Transverse colon (tissue), 4 donors: ENCODE measurements around the gene OR6S1. TPM values are rescaled to one million over a fixed set of nuclear protein-coding genes. Genes with fewer than 3 reads are reported as not detected.

Experiments
- DNase-seq: peaks from one replicate; pipeline ENCODE4 v3.0.0-alpha.2; 2019
- H3K27ac ChIP-seq, 4 donors: fragments of 200-600 bp; sonication (generic); 2 replicates each; pipeline ENCODE4 v1.5.1; 2016 to 2018; ENCODE audit warnings: inconsistent platforms in 4 of 4
- H3K27me3 ChIP-seq: fragments of 200-600 bp; sonication (generic); 2 replicates; pipeline ENCODE4 v1.5.1; 2017; ENCODE audit warnings: inconsistent platforms
- H3K36me3 ChIP-seq, 4 donors: fragments of 200-600 bp; sonication (generic); 2 replicates each; pipeline ENCODE4 v1.5.1; 2017 to 2019; ENCODE audit warnings: inconsistent platforms in 4 of 4
- H3K4me1 ChIP-seq, 4 donors: fragments of 200-600 bp; sonication (generic); 2 replicates each; pipeline ENCODE4 v1.5.1; 2017 to 2020; ENCODE audit warnings: inconsistent platforms in 4 of 4
- H3K4me3 ChIP-seq, 4 donors: fragments of 200-600 bp; sonication (generic); 1 replicate in 1 of 4; 2 replicates in 3 of 4; pipeline versions ENCODE4 v1.5.1 to v1.6.1; 2017 to 2019; ENCODE audit warnings: inconsistent platforms in 4 of 4
- H3K9me3 ChIP-seq, 2 donors: fragments of 200-600 bp; sonication (generic); 2 replicates each; pipeline ENCODE4 v1.5.1; 2017 to 2019; ENCODE audit warnings: inconsistent platforms in 2 of 2
- EP300 ChIP-seq: sonication (generic); formaldehyde crosslinking; IDR thresholded peaks from one replicate; pipeline ENCODE4 v1.6.1; 2017; ENCODE audit warnings: antibody characterized with exemption, low read depth
- POLR2A ChIP-seq: fragments of 450-650 bp; IDR thresholded peaks from one replicate; pipeline ENCODE4 v1.6.1; 2016; ENCODE audit warnings: antibody characterized with exemption, mild to moderate bottlenecking, moderate library complexity
- POLR2AphosphoS5 ChIP-seq, 3 donors: sonication (generic); formaldehyde crosslinking; IDR thresholded peaks; one replicate each; pipeline ENCODE4 v1.6.1; 2016; ENCODE audit warnings: antibody characterized with exemption in 3 of 3
- WGBS, 2 donors: methylation state at CpG; one replicate each; pipeline ENCODE4 v1.1.5; 2018; ENCODE audit warnings: low coverage in 1 of 2; 5-methylcytosine and 5-hydroxymethylcytosine counted together
- in situ Hi-C, 4 donors: fragments of 200-750 bp; cut with MboI; loops; one replicate each; pipeline versions ENCODE4 v1.15.0 to v1.15.1; 2017; ENCODE audit warnings: low sequenced_read_pairs in 3 of 4, low pct_ligation_motif_present in 1 of 4, low pct_unique_long_range_greater_than_20kb in 1 of 4
- intact Hi-C: fragments of 100-400 bp; cut with DNase I; formaldehyde crosslinking; loops from one replicate; pipeline ENCODE4 v1.15.1; 2023; ENCODE audit warnings: low total_unique reads
- total RNA-seq, 4 donors: library from RNA; depleted of rRNA; stranded (reverse); fragments of >200 nt; gene quantifications; one replicate each; pipeline ENCODE4 v1.1.0, GENCODE V29; 2016
- TF ChIP-seq, protein P1 (sequence below), 5 experiments: fragments of 200-600 bp in 3 of 5; fragments of 450-650 bp in 2 of 5; sonication (generic) in 3 of 5; IDR thresholded peaks; 1 replicate in 2 of 5; 2 replicates in 3 of 5; pipeline ENCODE4 v1.5.1; 2016 to 2017; ENCODE audit warnings: antibody characterized with exemption in 5 of 5, inconsistent platforms in 3 of 5, mild to moderate bottlenecking in 2 of 5, moderate library complexity in 1 of 5

Gene OR6S1
- total RNA-seq, 4 donors from 2014 or later: not detected

- no peaks in the 10 kb centered on the region for H3K27me3 ChIP-seq
- H3K36me3 ChIP-seq: no peaks in the 10 kb centered on the region
- H3K4me1 ChIP-seq: peaks cover 6 to 54% (median 34%) of the 10 kb centered on the region in 4 donors
- H3K9me3 ChIP-seq: no peaks in the 10 kb centered on the region
- peak overlapping the region in 2 of 4 donors; percentile 16 to 77 for H3K4me3 ChIP-seq
- peak overlapping the region; percentile 99 to 100 (median 100) for H3K27ac ChIP-seq
- 20 to 67% methylated on average over 1 to 5 of the region's 5 CpGs for WGBS, 2 donors
- intact Hi-C loops (loop anchor here (2.0 kb wide), 1 partner anchor 23 kb away; no protein-coding TSS in a partner anchor), in situ Hi-C loops (loop anchor here in 3 of 4 donors (5.0 to 25.0 kb wide), 7 partner anchors 73 to 363 kb away; partner anchors contain the start of genes CCNB1IP1 (in 2 of the 3), APEX1 (in 1 of the 3), METTL17 (in 1 of the 3) and OSGEP (in 1 of the 3))
- TF ChIP-seq, protein P1, sequence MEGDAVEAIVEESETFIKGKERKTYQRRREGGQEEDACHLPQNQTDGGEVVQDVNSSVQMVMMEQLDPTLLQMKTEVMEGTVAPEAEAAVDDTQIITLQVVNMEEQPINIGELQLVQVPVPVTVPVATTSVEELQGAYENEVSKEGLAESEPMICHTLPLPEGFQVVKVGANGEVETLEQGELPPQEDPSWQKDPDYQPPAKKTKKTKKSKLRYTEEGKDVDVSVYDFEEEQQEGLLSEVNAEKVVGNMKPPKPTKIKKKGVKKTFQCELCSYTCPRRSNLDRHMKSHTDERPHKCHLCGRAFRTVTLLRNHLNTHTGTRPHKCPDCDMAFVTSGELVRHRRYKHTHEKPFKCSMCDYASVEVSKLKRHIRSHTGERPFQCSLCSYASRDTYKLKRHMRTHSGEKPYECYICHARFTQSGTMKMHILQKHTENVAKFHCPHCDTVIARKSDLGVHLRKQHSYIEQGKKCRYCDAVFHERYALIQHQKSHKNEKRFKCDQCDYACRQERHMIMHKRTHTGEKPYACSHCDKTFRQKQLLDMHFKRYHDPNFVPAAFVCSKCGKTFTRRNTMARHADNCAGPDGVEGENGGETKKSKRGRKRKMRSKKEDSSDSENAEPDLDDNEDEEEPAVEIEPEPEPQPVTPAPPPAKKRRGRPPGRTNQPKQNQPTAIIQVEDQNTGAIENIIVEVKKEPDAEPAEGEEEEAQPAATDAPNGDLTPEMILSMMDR (IDR thresholded peaks at IDR 0.05): no peak
- TF ChIP-seq POLR2AphosphoS5 (IDR thresholded peaks at IDR 0.05) (peak in 2 of 3 donors; percentile 48 to 68), POLR2A (no peak)
- peak; percentile 39 for DNase-seq
Observed at GRCh38 chr14:20687362-20688166, 46.1 kb upstream of the OR6S1 start.

- no peak for TF ChIP-seq POLR2A
- TF ChIP-seq POLR2AphosphoS5 (IDR thresholded peaks at IDR 0.05): peak in 2 of 3 donors; percentile 43 to 46
- TF ChIP-seq EP300: no peak
- TF ChIP-seq, protein P1 (IDR thresholded peaks at IDR 0.05): no peak
- H3K36me3 ChIP-seq: no peaks in the 10 kb centered on the region
- WGBS, 2 donors: 44 to 52% methylated on average over 5 to 7 of the region's 7 CpGs
- in situ Hi-C loops (loop anchor here in 3 of 4 donors (5.0 to 25.0 kb wide), 7 partner anchors 72 to 362 kb away; partner anchors contain the start of genes CCNB1IP1 (in 2 of the 3), APEX1 (in 1 of the 3), METTL17 (in 1 of the 3) and OSGEP (in 1 of the 3)), intact Hi-C loops (no loop called here)
- peaks cover 6 to 59% (median 35%) of the 10 kb centered on the region in 4 donors for H3K4me1 ChIP-seq
- H3K4me3 ChIP-seq: peak overlapping the region in 3 of 4 donors; percentile 61 to 77 (median 61)
- peak; percentile 45 for DNase-seq
- no peaks in the 10 kb centered on the region for H3K9me3 ChIP-seq
- no peaks in the 10 kb centered on the region for H3K27me3 ChIP-seq
- peak overlapping the region; percentile 99 to 100 (median 100) for H3K27ac ChIP-seq
Observed at GRCh38 chr14:20686386-20687143, 45.1 kb upstream of the OR6S1 start.

- 14 to 15% methylated on average over 6 to 22 of the region's 22 CpGs for WGBS, 2 donors
- Histone ChIP-seq H3K27ac (peak overlapping the region; percentile 99 to 100 (median 100)), H3K4me3 (peak overlapping the region; percentile 36 to 77 (median 61)), H3K9me3 (no peaks in the 10 kb centered on the region), H3K36me3 (no peaks in the 10 kb centered on the region), H3K4me1 (peaks cover 17 to 64% (median 49%) of the 10 kb centered on the region in 4 donors), H3K27me3 (no peaks in the 10 kb centered on the region)
- peak; percentile 55 for DNase-seq
- in situ Hi-C loops (loop anchor here in 3 of 4 donors (5.0 to 25.0 kb wide), 7 partner anchors 70 to 360 kb away; partner anchors contain the start of genes CCNB1IP1 (in 2 of the 3), APEX1 (in 1 of the 3), METTL17 (in 1 of the 3) and OSGEP (in 1 of the 3)), intact Hi-C loops (loop anchor here (5.0 kb wide), 2 partner anchors 343 to 872 kb away; partner anchors contain the start of gene PARP2)
- TF ChIP-seq POLR2A (no peak), POLR2AphosphoS5 (IDR thresholded peaks at IDR 0.05) (peak in 1 of 3 donors; percentile 13)
Observed at GRCh38 chr14:20684662-20685456, 43.4 kb upstream of the OR6S1 start.
